Measurements from ENCODE around the gene PHF23. TPM values are rescaled to one million over a fixed set of nuclear protein-coding genes. Genes with fewer than 3 reads are reported as not detected.

PHF23 gene
- total RNA-seq, 1 experiment from 2014 or later: 45.8 TPM

DNA sequence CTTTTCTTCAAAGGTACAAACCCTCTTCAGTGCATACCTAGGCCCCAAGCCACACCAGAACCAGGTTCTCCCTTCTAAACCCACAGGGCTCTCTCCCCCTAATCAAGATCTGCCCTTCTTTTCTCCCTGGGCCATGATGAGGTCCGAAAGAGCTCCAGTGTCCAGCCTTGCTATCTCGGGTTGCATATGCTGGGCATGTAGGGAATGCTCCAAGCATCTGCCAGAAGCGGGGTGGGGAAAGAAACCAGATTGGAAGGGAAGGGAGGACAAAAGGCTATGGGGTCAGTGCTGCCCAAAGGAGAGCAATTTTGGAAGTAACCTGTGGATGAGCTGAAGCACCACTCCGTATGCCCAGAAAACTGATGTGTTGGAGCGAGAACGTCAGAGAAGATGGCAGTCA lies 10.0 kb upstream of the PHF23 start:
- ATAC-seq (no peak), DNase-seq (ENCODE audit: low spot score) (no peak)
- TF ChIP-seq CREM (CRISPR knock-in tag; IDR thresholded peaks at IDR 0.05) (no peak), MXD4 (CRISPR knock-in tag; IDR thresholded peaks at IDR 0.05; ENCODE audit: borderline replicate concordance) (no peak), FOXK1 (CRISPR knock-in tag; IDR thresholded peaks at IDR 0.05) (no peak), NR1H2 (CRISPR knock-in tag; IDR thresholded peaks at IDR 0.05) (no peak), ZNF396 (CRISPR knock-in tag; IDR thresholded peaks at IDR 0.05; ENCODE audit: borderline replicate concordance) (no peak), ZNF219 (CRISPR knock-in tag; IDR thresholded peaks at IDR 0.05; ENCODE audit: borderline replicate concordance) (no peak), PRDM15 (CRISPR knock-in tag; IDR thresholded peaks at IDR 0.05) (no peak), SMAD3 (CRISPR knock-in tag; IDR thresholded peaks at IDR 0.05; ENCODE audit: borderline replicate concordance) (no peak), TP53 (CRISPR knock-in tag; IDR thresholded peaks at IDR 0.05) (no peak)
- TF ChIP-seq, protein P1, sequence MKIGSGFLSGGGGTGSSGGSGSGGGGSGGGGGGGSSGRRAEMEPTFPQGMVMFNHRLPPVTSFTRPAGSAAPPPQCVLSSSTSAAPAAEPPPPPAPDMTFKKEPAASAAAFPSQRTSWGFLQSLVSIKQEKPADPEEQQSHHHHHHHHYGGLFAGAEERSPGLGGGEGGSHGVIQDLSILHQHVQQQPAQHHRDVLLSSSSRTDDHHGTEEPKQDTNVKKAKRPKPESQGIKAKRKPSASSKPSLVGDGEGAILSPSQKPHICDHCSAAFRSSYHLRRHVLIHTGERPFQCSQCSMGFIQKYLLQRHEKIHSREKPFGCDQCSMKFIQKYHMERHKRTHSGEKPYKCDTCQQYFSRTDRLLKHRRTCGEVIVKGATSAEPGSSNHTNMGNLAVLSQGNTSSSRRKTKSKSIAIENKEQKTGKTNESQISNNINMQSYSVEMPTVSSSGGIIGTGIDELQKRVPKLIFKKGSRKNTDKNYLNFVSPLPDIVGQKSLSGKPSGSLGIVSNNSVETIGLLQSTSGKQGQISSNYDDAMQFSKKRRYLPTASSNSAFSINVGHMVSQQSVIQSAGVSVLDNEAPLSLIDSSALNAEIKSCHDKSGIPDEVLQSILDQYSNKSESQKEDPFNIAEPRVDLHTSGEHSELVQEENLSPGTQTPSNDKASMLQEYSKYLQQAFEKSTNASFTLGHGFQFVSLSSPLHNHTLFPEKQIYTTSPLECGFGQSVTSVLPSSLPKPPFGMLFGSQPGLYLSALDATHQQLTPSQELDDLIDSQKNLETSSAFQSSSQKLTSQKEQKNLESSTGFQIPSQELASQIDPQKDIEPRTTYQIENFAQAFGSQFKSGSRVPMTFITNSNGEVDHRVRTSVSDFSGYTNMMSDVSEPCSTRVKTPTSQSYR (CRISPR knock-in tag; IDR thresholded peaks at IDR 0.05): no peak
- TF ChIP-seq, protein P2, sequence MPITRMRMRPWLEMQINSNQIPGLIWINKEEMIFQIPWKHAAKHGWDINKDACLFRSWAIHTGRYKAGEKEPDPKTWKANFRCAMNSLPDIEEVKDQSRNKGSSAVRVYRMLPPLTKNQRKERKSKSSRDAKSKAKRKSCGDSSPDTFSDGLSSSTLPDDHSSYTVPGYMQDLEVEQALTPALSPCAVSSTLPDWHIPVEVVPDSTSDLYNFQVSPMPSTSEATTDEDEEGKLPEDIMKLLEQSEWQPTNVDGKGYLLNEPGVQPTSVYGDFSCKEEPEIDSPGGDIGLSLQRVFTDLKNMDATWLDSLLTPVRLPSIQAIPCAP (CRISPR knock-in tag; IDR thresholded peaks at IDR 0.05): no peak
- TF ChIP-seq, protein P3, sequence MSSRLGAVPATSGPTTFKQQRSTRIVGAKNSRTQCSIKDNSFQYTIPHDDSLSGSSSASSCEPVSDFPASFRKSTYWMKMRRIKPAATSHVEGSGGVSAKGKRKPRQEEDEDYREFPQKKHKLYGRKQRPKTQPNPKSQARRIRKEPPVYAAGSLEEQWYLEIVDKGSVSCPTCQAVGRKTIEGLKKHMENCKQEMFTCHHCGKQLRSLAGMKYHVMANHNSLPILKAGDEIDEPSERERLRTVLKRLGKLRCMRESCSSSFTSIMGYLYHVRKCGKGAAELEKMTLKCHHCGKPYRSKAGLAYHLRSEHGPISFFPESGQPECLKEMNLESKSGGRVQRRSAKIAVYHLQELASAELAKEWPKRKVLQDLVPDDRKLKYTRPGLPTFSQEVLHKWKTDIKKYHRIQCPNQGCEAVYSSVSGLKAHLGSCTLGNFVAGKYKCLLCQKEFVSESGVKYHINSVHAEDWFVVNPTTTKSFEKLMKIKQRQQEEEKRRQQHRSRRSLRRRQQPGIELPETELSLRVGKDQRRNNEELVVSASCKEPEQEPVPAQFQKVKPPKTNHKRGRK (CRISPR knock-in tag; IDR thresholded peaks at IDR 0.05; ENCODE audit: borderline replicate concordance): no peak
- ChIA-PET CTCF (interaction anchor here (0.8 to 1.6 kb wide), 3 partner anchors 12 to 47 kb away, joined by 3 to 4 read pairs (median 4); no protein-coding TSS in a partner anchor), POLR2A (no interaction called here)
- Mint-ChIP-seq H3K36me3 (peaks cover 32% of the 10 kb centered on the region), H3K27me3 (ENCODE audit: low read depth) (no peaks in the 10 kb centered on the region), H3K27ac (peak overlapping the region; percentile 28; the same call in 1 of the 2 replicates), H3K4me3 (peak overlapping the region; percentile 92), H3K9me3 (no peaks in the 10 kb centered on the region), H3K4me1 (peaks cover 34% of the 10 kb centered on the region)

DNA sequence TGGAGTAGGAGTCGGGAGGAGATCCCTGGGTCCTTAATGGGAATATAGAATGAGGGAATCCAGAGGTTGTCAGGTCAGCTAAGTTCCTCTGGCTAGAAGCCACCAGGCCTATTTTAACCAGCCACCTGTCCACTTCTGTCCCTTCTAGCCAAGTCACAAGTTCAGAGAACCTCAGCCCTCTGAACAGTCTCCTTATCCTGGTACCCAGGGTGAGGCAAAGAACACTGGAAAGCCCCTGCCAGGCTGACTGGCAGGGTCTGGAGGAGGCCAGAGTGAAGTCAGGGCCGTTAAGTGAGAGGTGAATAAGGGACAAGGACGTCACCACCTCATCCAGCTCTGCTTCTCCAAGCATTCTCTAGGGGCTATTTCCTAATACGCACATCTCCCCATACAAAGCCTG lies 9.5 kb upstream of the PHF23 start:
- no peaks in the 10 kb centered on the region for H3K27me3 Mint-ChIP-seq (ENCODE audit: low read depth)
- H3K27ac Mint-ChIP-seq: peak overlapping the region; percentile 37
- ChIA-PET POLR2A (no interaction called here), CTCF (interaction anchor here (0.8 to 1.6 kb wide), 2 partner anchors 13 to 47 kb away, joined by 3 to 4 read pairs; no protein-coding TSS in a partner anchor)
- ATAC-seq (no peak), DNase-seq (ENCODE audit: low spot score) (no peak)
- no peak overlapping the region for H3K4me3 Mint-ChIP-seq
- H3K36me3 Mint-ChIP-seq: peaks cover 32% of the 10 kb centered on the region
- H3K4me1 Mint-ChIP-seq: peaks cover 34% of the 10 kb centered on the region
- H3K9me3 Mint-ChIP-seq: no peaks in the 10 kb centered on the region
- TF ChIP-seq CBFB (CRISPR knock-in tag; IDR thresholded peaks at IDR 0.05; ENCODE audit: low read depth) (no peak), ZNF671 (CRISPR knock-in tag; IDR thresholded peaks at IDR 0.05) (no peak), TP53 (CRISPR knock-in tag; IDR thresholded peaks at IDR 0.05) (no peak), CREB1 (CRISPR knock-in tag; IDR thresholded peaks at IDR 0.05) (no peak), PRRX2 (CRISPR knock-in tag; IDR thresholded peaks at IDR 0.05) (no peak), ZBTB43 (CRISPR knock-in tag; IDR thresholded peaks at IDR 0.05) (no peak), ESRRA (CRISPR knock-in tag; IDR thresholded peaks at IDR 0.05; ENCODE audit: borderline replicate concordance) (no peak), NR3C1 (CRISPR knock-in tag; conservative IDR thresholded peaks at IDR 0.05; ENCODE audit: low read depth) (no peak), KAT7 (CRISPR knock-in tag; IDR thresholded peaks at IDR 0.05; ENCODE audit: borderline replicate concordance) (no peak)
- TF ChIP-seq, protein P4, sequence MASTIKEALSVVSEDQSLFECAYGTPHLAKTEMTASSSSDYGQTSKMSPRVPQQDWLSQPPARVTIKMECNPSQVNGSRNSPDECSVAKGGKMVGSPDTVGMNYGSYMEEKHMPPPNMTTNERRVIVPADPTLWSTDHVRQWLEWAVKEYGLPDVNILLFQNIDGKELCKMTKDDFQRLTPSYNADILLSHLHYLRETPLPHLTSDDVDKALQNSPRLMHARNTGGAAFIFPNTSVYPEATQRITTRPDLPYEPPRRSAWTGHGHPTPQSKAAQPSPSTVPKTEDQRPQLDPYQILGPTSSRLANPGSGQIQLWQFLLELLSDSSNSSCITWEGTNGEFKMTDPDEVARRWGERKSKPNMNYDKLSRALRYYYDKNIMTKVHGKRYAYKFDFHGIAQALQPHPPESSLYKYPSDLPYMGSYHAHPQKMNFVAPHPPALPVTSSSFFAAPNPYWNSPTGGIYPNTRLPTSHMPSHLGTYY (CRISPR knock-in tag; IDR thresholded peaks at IDR 0.05): no peak
- TF ChIP-seq, protein P5, sequence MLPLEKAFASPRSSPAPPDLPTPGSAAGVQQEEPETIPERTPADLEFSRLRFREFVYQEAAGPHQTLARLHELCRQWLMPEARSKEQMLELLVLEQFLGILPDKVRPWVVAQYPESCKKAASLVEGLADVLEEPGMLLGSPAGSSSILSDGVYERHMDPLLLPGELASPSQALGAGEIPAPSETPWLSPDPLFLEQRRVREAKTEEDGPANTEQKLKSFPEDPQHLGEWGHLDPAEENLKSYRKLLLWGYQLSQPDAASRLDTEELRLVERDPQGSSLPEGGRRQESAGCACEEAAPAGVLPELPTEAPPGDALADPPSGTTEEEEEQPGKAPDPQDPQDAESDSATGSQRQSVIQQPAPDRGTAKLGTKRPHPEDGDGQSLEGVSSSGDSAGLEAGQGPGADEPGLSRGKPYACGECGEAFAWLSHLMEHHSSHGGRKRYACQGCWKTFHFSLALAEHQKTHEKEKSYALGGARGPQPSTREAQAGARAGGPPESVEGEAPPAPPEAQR (CRISPR knock-in tag; IDR thresholded peaks at IDR 0.05): no peak
